ENCODE results near the gene GXYLT1.
"Not testable (repeated sequence)": the region's sequence is repeated elsewhere in the genome, so short reads cannot be mapped to it uniquely, and the experiment has no call there.

Gene GXYLT1

GRCh38 chr12:42144408-42145196 lies at the start of gene GXYLT1:
Gene GXYLT1 (minus strand): TSS chr12:42144874. CDS start chr12:42144646, 228 bp downstream.
- peak; percentile 93 for DNase-seq (ENCODE audit: low read depth)

GRCh38 chr12:42192686-42193085 lies 48.0 kb upstream of the GXYLT1 start:
- no peak for DNase-seq (ENCODE audit: low read depth)

GRCh38 chr12:42192258-42192657 lies 47.6 kb upstream of the GXYLT1 start:
- DNase-seq (ENCODE audit: low read depth): no peak

- no peak for DNase-seq (ENCODE audit: low read depth)
Observed at GRCh38 chr12:42190376-42190775, 45.7 kb upstream of the GXYLT1 start.

- DNase-seq (ENCODE audit: low read depth): not testable (repeated sequence)
Observed at GRCh38 chr12:42188275-42188674, 43.6 kb upstream of the GXYLT1 start.

- DNase-seq (ENCODE audit: low read depth): no peak
Observed at GRCh38 chr12:42187799-42188198, 43.1 kb upstream of the GXYLT1 start.

- no peak for DNase-seq (ENCODE audit: low read depth)
Observed at GRCh38 chr12:42186793-42187192, 42.1 kb upstream of the GXYLT1 start.

- DNase-seq (ENCODE audit: low read depth): no peak
Observed at GRCh38 chr12:42182394-42182793, 37.7 kb upstream of the GXYLT1 start.

- peak; percentile 4 for DNase-seq (ENCODE audit: low read depth)
Observed at GRCh38 chr12:42180990-42181596, 36.4 kb upstream of the GXYLT1 start.

- DNase-seq (ENCODE audit: low read depth): no peak
Observed at GRCh38 chr12:42178101-42178500, 33.4 kb upstream of the GXYLT1 start.

- DNase-seq (ENCODE audit: low read depth): no peak
Observed at GRCh38 chr12:42174978-42175377, 30.3 kb upstream of the GXYLT1 start.

GRCh38 chr12:42173961-42174521 lies 29.4 kb upstream of the GXYLT1 start:
- no peak for DNase-seq (ENCODE audit: low read depth)

GRCh38 chr12:42172441-42173210 lies 28.0 kb upstream of the GXYLT1 start:
- DNase-seq (ENCODE audit: low read depth): no peak

GRCh38 chr12:42167711-42168110 lies 23.0 kb upstream of the GXYLT1 start:
- no peak for DNase-seq (ENCODE audit: low read depth)

GRCh38 chr12:42166501-42166900 lies 21.8 kb upstream of the GXYLT1 start:
- peak; percentile 28 for DNase-seq (ENCODE audit: low read depth)

- no peak for DNase-seq (ENCODE audit: low read depth)
Observed at GRCh38 chr12:42163913-42164312, 19.2 kb upstream of the GXYLT1 start.

GRCh38 chr12:42162965-42163364 lies 18.3 kb upstream of the GXYLT1 start:
- DNase-seq (ENCODE audit: low read depth): no peak

GRCh38 chr12:42162193-42162592 lies 17.5 kb upstream of the GXYLT1 start:
- DNase-seq (ENCODE audit: low read depth): no peak

GRCh38 chr12:42161529-42161928 lies 16.9 kb upstream of the GXYLT1 start:
- no peak for DNase-seq (ENCODE audit: low read depth)

- DNase-seq (ENCODE audit: low read depth): no peak
Observed at GRCh38 chr12:42156232-42156631, 11.6 kb upstream of the GXYLT1 start.

- no peak for DNase-seq (ENCODE audit: low read depth)
Observed at GRCh38 chr12:42145552-42146215, 1.0 kb upstream of the GXYLT1 start.

- DNase-seq (ENCODE audit: low read depth): no peak
Observed at GRCh38 chr12:42145197-42145549, 499 bp upstream of the GXYLT1 start.

Measured in fibroblast of gingiva (primary cell).